Measurements from ENCODE around the gene FHOD3. TPM values are rescaled to one million over a fixed set of nuclear protein-coding genes. Genes with fewer than 3 reads are reported as not detected.

The FHOD3 gene
- total RNA-seq, 2 donors from 2014 or later = 2.8 to 3.1 TPM

DNA sequence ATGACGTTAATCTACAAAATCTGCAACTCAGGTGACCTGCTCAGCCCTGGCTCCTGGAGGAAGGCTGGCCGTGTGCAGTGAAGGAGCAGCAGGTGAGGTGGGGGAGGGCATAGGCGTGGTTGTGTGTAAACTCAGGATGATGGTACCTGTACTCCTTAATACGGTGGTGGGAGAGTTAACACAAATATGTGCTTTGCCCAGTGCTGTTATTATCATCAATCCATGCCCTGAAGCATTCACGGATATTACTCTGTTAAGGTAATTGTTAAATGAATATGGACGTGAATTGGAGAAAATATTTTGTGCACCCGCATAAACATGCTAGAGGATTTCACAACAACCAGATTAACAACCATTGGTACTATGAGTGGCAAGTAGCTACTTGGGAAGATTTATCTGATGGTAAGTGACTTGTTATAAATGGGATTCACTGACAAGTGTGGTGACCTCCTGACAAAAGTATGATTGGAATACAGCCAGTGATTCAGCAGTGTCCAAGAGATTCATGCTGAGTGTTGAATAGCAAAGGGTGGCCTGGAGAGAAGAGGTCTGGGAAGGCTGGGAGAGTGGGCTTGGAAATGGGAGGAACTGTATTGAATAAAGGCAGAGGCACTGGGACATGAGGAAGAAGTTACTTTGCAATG is 337.2 kb downstream of the FHOD3 start:
- Histone ChIP-seq H3K9ac (ENCODE audit: extremely low read depth, low read length, poor library complexity, severe bottlenecking) (no peak overlapping the region), H3K4me1 (ENCODE audit: control insufficient read depth, insufficient read depth, low read length) (peaks cover 8% of the 10 kb centered on the region), H3K36me3 (ENCODE audit: control insufficient read depth, insufficient read depth, low read length) (no peaks in the 10 kb centered on the region), H3K27ac (ENCODE audit: low read depth, low read length) (no peak overlapping the region), H3K4me3 (ENCODE audit: low read length) (no peak overlapping the region), H3K9me3 (ENCODE audit: control insufficient read depth, low read length) (no peaks in the 10 kb centered on the region), H3K27me3 (ENCODE audit: control insufficient read depth, insufficient read depth, low read length, poor library complexity, severe bottlenecking) (no peaks in the 10 kb centered on the region)
- Mint-ChIP-seq H3K27me3 (ENCODE audit: insufficient read depth) (no peaks in the 10 kb centered on the region), H3K4me1 (peaks cover 13% of the 10 kb centered on the region), H3K36me3 (ENCODE audit: low read depth) (no peaks in the 10 kb centered on the region), H3K4me3 (no peak overlapping the region), H3K27ac (no peak overlapping the region), H3K9me3 (no peaks in the 10 kb centered on the region)
- no peak for DNase-seq
- 82 to 89% methylated on average over 2 to 7 of the region's 7 CpGs for WGBS, 2 experiments (ENCODE audit: insufficient coverage in 1 of 2, insufficient read length in 1 of 2)
- TF ChIP-seq, protein P1, sequence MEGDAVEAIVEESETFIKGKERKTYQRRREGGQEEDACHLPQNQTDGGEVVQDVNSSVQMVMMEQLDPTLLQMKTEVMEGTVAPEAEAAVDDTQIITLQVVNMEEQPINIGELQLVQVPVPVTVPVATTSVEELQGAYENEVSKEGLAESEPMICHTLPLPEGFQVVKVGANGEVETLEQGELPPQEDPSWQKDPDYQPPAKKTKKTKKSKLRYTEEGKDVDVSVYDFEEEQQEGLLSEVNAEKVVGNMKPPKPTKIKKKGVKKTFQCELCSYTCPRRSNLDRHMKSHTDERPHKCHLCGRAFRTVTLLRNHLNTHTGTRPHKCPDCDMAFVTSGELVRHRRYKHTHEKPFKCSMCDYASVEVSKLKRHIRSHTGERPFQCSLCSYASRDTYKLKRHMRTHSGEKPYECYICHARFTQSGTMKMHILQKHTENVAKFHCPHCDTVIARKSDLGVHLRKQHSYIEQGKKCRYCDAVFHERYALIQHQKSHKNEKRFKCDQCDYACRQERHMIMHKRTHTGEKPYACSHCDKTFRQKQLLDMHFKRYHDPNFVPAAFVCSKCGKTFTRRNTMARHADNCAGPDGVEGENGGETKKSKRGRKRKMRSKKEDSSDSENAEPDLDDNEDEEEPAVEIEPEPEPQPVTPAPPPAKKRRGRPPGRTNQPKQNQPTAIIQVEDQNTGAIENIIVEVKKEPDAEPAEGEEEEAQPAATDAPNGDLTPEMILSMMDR (conservative IDR thresholded peaks at IDR 0.05) = no peak

DNA sequence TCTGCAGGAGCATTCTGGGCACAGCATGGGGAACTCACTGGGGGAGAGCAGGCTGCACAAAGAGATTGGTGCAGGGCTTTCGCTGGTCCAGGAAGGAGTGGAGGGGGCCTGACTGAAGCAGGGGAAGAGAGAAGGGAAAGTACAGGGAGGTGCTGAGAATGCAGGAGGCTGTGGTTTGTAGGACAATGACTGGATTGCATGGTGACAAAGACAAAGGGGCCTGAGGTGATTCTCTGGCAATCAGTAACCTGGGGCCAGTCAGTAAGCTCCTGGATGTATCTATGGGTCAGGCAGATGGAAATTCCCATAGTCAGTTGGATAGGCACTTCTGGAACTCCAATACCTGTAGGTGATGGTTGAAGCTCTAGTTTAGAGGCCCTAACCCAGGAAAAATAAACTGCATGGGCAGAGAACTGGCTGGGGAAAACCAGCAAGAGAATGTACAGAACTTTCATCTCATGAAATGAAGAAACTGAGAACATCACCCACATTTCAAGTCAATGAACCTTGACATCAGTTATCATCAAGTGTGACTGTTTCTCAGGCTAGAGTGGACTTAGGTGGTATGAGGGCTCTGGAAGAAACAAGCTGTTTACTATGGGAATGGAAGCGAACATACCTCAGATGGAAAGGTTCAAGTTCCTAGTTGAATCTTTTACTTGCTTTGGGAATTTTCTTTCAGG is 338.0 kb downstream of the FHOD3 start:
- H3K27ac Mint-ChIP-seq = no peak overlapping the region
- no peaks in the 10 kb centered on the region for H3K36me3 Mint-ChIP-seq (ENCODE audit: low read depth)
- TF ChIP-seq, protein P1 (conservative IDR thresholded peaks at IDR 0.05) = no peak
- no peaks in the 10 kb centered on the region for H3K27me3 Mint-ChIP-seq (ENCODE audit: insufficient read depth)
- no peaks in the 10 kb centered on the region for H3K27me3 ChIP-seq (ENCODE audit: control insufficient read depth, insufficient read depth, low read length, poor library complexity, severe bottlenecking)
- no peak overlapping the region for H3K9ac ChIP-seq (ENCODE audit: extremely low read depth, low read length, poor library complexity, severe bottlenecking)
- H3K27ac ChIP-seq (ENCODE audit: low read depth, low read length) = no peak overlapping the region
- WGBS, 2 experiments (ENCODE audit: insufficient coverage in 1 of 2, insufficient read length in 1 of 2) = 29 to 86% methylated on average over 1 to 2 of the region's 2 CpGs
- no peaks in the 10 kb centered on the region for H3K36me3 ChIP-seq (ENCODE audit: control insufficient read depth, insufficient read depth, low read length)
- H3K4me3 Mint-ChIP-seq = no peak overlapping the region
- H3K4me1 ChIP-seq (ENCODE audit: control insufficient read depth, insufficient read depth, low read length) = peaks cover 8% of the 10 kb centered on the region
- H3K9me3 Mint-ChIP-seq = no peaks in the 10 kb centered on the region
- H3K4me3 ChIP-seq (ENCODE audit: low read length) = no peak overlapping the region
- DNase-seq = peak; percentile 65
- peaks cover 13% of the 10 kb centered on the region for H3K4me1 Mint-ChIP-seq
- no peaks in the 10 kb centered on the region for H3K9me3 ChIP-seq (ENCODE audit: control insufficient read depth, low read length)

- no peak for DNase-seq
- no peak overlapping the region for H3K4me3 Mint-ChIP-seq
- no peaks in the 10 kb centered on the region for H3K9me3 Mint-ChIP-seq
- whole genome bisulfite sequencing, 2 experiments (ENCODE audit: insufficient coverage in 1 of 2, insufficient read length in 1 of 2) = 96 to 100% methylated on average over 2 of the region's 2 CpGs
- no peak overlapping the region for H3K27ac ChIP-seq (ENCODE audit: low read depth, low read length)
- no peaks in the 10 kb centered on the region for H3K36me3 ChIP-seq (ENCODE audit: control insufficient read depth, insufficient read depth, low read length)
- no peak overlapping the region for H3K4me3 ChIP-seq (ENCODE audit: low read length)
- no peaks in the 10 kb centered on the region for H3K9me3 ChIP-seq (ENCODE audit: control insufficient read depth, low read length)
- no peaks in the 10 kb centered on the region for H3K27me3 ChIP-seq (ENCODE audit: control insufficient read depth, insufficient read depth, low read length, poor library complexity, severe bottlenecking)
- no peak overlapping the region for H3K27ac Mint-ChIP-seq
- no peaks in the 10 kb centered on the region for H3K36me3 Mint-ChIP-seq (ENCODE audit: low read depth)
- peaks cover 13% of the 10 kb centered on the region for H3K4me1 Mint-ChIP-seq
- TF ChIP-seq, protein P1 (conservative IDR thresholded peaks at IDR 0.05) = no peak
- H3K9ac ChIP-seq (ENCODE audit: extremely low read depth, low read length, poor library complexity, severe bottlenecking) = no peak overlapping the region
- H3K4me1 ChIP-seq (ENCODE audit: control insufficient read depth, insufficient read depth, low read length) = peaks cover 8% of the 10 kb centered on the region
- no peaks in the 10 kb centered on the region for H3K27me3 Mint-ChIP-seq (ENCODE audit: insufficient read depth)
Observed at GRCh38 chr18:36636237-36636817, 338.8 kb downstream of the FHOD3 start.
